ENCODE results near the gene ENPP1.

- TF ChIP-seq CTCF (conservative IDR thresholded peaks at IDR 0.05), result no peak
- TF ChIP-seq ZFX (IDR thresholded peaks at IDR 0.05), result no peak
Measured at GRCh38 chr6:131789219-131789618, 18.6 kb upstream of the ENPP1 start.
